Esophagus muscularis mucosa (tissue), 3 donors: ENCODE data around the gene AOC2.

Experiments used
- CTCF ChIP-seq, 3 experiments: fragments of 200-600 bp in 2 of 3; fragments of 450-650 bp in 1 of 3; sonication (generic) in 2 of 3; IDR thresholded peaks; one replicate each; pipeline ENCODE4 v1.5.1; 2017 to 2019; ENCODE audit warnings: antibody characterized with exemption in 3 of 3, mild to moderate bottlenecking in 2 of 3, moderate library complexity in 1 of 3
- POLR2AphosphoS5 ChIP-seq, 2 donors: sonication (generic); formaldehyde crosslinking; IDR thresholded peaks; one replicate each; pipeline ENCODE4 v1.6.1; 2017; ENCODE audit warnings: antibody characterized with exemption in 2 of 2

- TF ChIP-seq POLR2AphosphoS5 (IDR thresholded peaks at IDR 0.05) (no peak), CTCF (IDR thresholded peaks at IDR 0.05) (no peak)
These were observed 46.4 kb upstream of the AOC2 start for GRCh38 chr17:42798011-42798382.
